NB4 (cell line): Measurements from ENCODE around the gene NEK4.

Experiments used
- POLR2A ChIP-seq: IDR thresholded peaks from 2 replicates; pipeline ENCODE4 v1.6.1; 2011; ENCODE audit warnings: mild to moderate bottlenecking; ENCODE audit not compliant: insufficient read length; ENCODE audit errors: extremely low read depth
- TF ChIP-seq, protein P1 (sequence below): IDR thresholded peaks from one replicate; pipeline ENCODE4 v1.5.1; 2012; ENCODE audit warnings: low read depth, low read length
- TF ChIP-seq, protein P2 (sequence below): IDR thresholded peaks from 2 replicates; pipeline ENCODE4 v1.6.1; 2011; ENCODE audit warnings: low read depth, low read length

DNA sequence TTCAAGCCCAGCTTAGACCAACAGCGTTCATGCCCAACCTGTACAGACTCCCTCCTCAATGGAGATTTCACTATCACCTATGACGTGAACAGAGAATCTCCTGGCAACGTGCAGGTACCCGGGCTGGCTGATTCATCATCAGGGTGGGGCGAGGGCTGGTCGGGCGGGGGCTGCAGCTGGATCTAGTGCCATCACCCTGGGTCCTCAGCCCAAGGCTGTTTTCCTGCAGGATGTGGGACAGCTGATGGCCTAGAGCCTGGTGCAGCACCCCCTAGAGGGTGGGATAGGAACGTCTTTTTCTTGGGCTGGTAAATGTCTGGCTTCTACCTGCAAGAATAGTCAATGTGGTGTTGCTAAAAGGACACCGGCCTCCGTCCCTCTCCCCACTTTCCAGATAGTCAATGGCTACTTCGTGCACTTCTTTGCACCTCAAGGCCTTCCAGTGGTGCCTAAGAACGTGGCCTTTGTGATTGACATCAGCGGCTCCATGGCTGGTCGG is 28.3 kb upstream of the NEK4 start:
- TF ChIP-seq, protein P1, sequence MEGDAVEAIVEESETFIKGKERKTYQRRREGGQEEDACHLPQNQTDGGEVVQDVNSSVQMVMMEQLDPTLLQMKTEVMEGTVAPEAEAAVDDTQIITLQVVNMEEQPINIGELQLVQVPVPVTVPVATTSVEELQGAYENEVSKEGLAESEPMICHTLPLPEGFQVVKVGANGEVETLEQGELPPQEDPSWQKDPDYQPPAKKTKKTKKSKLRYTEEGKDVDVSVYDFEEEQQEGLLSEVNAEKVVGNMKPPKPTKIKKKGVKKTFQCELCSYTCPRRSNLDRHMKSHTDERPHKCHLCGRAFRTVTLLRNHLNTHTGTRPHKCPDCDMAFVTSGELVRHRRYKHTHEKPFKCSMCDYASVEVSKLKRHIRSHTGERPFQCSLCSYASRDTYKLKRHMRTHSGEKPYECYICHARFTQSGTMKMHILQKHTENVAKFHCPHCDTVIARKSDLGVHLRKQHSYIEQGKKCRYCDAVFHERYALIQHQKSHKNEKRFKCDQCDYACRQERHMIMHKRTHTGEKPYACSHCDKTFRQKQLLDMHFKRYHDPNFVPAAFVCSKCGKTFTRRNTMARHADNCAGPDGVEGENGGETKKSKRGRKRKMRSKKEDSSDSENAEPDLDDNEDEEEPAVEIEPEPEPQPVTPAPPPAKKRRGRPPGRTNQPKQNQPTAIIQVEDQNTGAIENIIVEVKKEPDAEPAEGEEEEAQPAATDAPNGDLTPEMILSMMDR = peak; percentile 77
- TF ChIP-seq, protein P2, sequence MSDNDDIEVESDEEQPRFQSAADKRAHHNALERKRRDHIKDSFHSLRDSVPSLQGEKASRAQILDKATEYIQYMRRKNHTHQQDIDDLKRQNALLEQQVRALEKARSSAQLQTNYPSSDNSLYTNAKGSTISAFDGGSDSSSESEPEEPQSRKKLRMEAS = no peak
- TF ChIP-seq POLR2A = no peak
